Left lung (tissue), 10 donors: Measurements from ENCODE around the gene CCDC27. TPM values are rescaled to one million over a fixed set of nuclear protein-coding genes. Genes with fewer than 3 reads are reported as not detected.

Experiments used
- ATAC-seq: fragments of 200-7000 bp; cut with Tn5 transposase; one replicate; pipeline ENCODE4 v1.9.1; 2020; ENCODE audit warnings: moderate library complexity
- DNase-seq, 4 donors: peaks; one replicate each; pipeline ENCODE4 v3.0.0-alpha.2; 2013 to 2020
- H3K27ac ChIP-seq, 2 donors: fragments of 200-600 bp; sonication (generic) in 1 of 2; one replicate each; pipeline versions ENCODE4 v1.5.0 to v1.8.0; 2020 to 2021
- H3K27me3 ChIP-seq, 2 donors: fragments of 200-600 bp; sonication (generic) in 1 of 2; one replicate each; pipeline versions ENCODE4 v1.5.0 to v1.8.0; 2020 to 2021
- H3K36me3 ChIP-seq, 2 donors: fragments of 200-600 bp; sonication (generic) in 1 of 2; one replicate each; pipeline versions ENCODE4 v1.5.0 to v1.8.0; 2020 to 2021
- H3K4me1 ChIP-seq, 2 donors: fragments of 200-600 bp; one replicate each; pipeline ENCODE4 v1.8.0; 2021
- H3K4me3 ChIP-seq, 2 donors: fragments of 200-600 bp; sonication (generic) in 1 of 2; one replicate each; pipeline versions ENCODE4 v1.5.0 to v1.8.0; 2020 to 2021; ENCODE audit warnings: mild to moderate bottlenecking in 1 of 2
- H3K9me3 ChIP-seq, 2 donors: fragments of 200-600 bp; sonication (generic) in 1 of 2; one replicate each; pipeline versions ENCODE4 v1.5.0 to v1.8.0; 2020 to 2021
- CTCF ChIP-seq, 2 donors: fragments of 200-600 bp; sonication (generic) in 1 of 2; IDR thresholded peaks; one replicate each; pipeline versions ENCODE4 v1.5.0 to v1.8.0; 2021; ENCODE audit warnings: antibody characterized with exemption in 2 of 2
- intact Hi-C, 2 donors: fragments of 100-400 bp; cut with DNase I; formaldehyde crosslinking; loops; one replicate each; pipeline versions ENCODE4 v1.11.2 to v1.14.2; 2022
- polyA plus RNA-seq, 6 donors: library from polyadenylated mRNA; unstranded; fragments of 120-200 nt; gene quantifications; one replicate each; pipeline ENCODE4 v1.2.1, GENCODE V29; 2013; ENCODE audit not compliant: insufficient read length in 6 of 6
- total RNA-seq, 2 donors: library from RNA; stranded (reverse); fragmentation: NEBNext Ultra II Directional; extraction: Animal tissue kit (Norgen Biotek cat#: 25700); gene quantifications; one replicate each; pipeline ENCODE4 v1.2.1, GENCODE V29; 2021
- donor health status: DM: no; HTN: yes; CAD: no.
- donor health status: DM: no; HTN: no; CAD: no.

CCDC27 gene
- total and polyA plus RNA-seq, 8 donors: 0.17 to 0.31 (median 0.25) TPM; not detected in 2

GRCh38 chr1:3772027-3772714, 19.9 kb downstream of the CCDC27 start:
- H3K27me3 ChIP-seq: peaks cover 0 to 47% of the 10 kb centered on the region in 2 donors
- peak; percentile 61 to 97 (median 93) for DNase-seq
- TF ChIP-seq CTCF (IDR thresholded peaks at IDR 0.05): no peak
- no peaks in the 10 kb centered on the region for H3K9me3 ChIP-seq
- ATAC-seq: peak; percentile 89
- H3K36me3 ChIP-seq: no peaks in the 10 kb centered on the region
- peak overlapping the region; percentile 50 to 62 for H3K4me3 ChIP-seq
- H3K4me1 ChIP-seq: peaks cover 4 to 34% of the 10 kb centered on the region in 2 donors
- H3K27ac ChIP-seq: no peak overlapping the region
- intact Hi-C loops: no loop called here

GRCh38 chr1:3772715-3773571, 20.7 kb downstream of the CCDC27 start, which contains the start of gene SMIM1:
SMIM1 (plus strand) TSS chr1:3772749; CDS start chr1:3775374, 2,625 bp downstream.
- no peak for TF ChIP-seq CTCF (IDR thresholded peaks at IDR 0.05)
- H3K36me3 ChIP-seq: peaks cover 0 to 2% of the 10 kb centered on the region in 2 donors
- intact Hi-C loops: no loop called here
- DNase-seq: peak in 1 of 4 donors; percentile 77
- peak within 1 kb of the TSS; percentile 50 to 62 for H3K4me3 ChIP-seq
- no peaks in the 10 kb centered on the region for H3K9me3 ChIP-seq
- peak within 1 kb of the TSS in 1 of 2 donors; percentile 45 for H3K27ac ChIP-seq
- ATAC-seq: peak; percentile 11
- H3K4me1 ChIP-seq: peaks cover 4 to 34% of the 10 kb centered on the region in 2 donors
- H3K27me3 ChIP-seq: peaks cover 0 to 43% of the 10 kb centered on the region in 2 donors

GRCh38 chr1:3773572-3774275, 21.5 kb downstream of the CCDC27 start:
- DNase-seq: peak in 1 of 4 donors; percentile 52

GRCh38 chr1:3774276-3774945, 22.2 kb downstream of the CCDC27 start:
- no peak for ATAC-seq
- Histone ChIP-seq H3K9me3 (no peaks in the 10 kb centered on the region), H3K27me3 (peaks cover 0 to 35% of the 10 kb centered on the region in 2 donors), H3K36me3 (peaks cover 0 to 17% of the 10 kb centered on the region in 2 donors), H3K4me3 (no peak overlapping the region), H3K27ac (no peak overlapping the region), H3K4me1 (peaks cover 4 to 34% of the 10 kb centered on the region in 2 donors)
- DNase-seq: peak in 1 of 4 donors; percentile 67
- intact Hi-C loops: no loop called here
- no peak for TF ChIP-seq CTCF (IDR thresholded peaks at IDR 0.05)

More at GRCh38 chr1:3773572-3774275, 21.5 kb downstream of the CCDC27 start:
- Histone ChIP-seq H3K9me3 (no peaks in the 10 kb centered on the region), H3K4me1 (peaks cover 4 to 34% of the 10 kb centered on the region in 2 donors), H3K36me3 (peaks cover 0 to 10% of the 10 kb centered on the region in 2 donors), H3K4me3 (peak overlapping the region in 1 of 2 donors; percentile 62), H3K27me3 (peaks cover 0 to 39% of the 10 kb centered on the region in 2 donors), H3K27ac (no peak overlapping the region)
- intact Hi-C loops: no loop called here
- no peak for ATAC-seq
- TF ChIP-seq CTCF (IDR thresholded peaks at IDR 0.05): no peak
